ENCODE data around the gene SMYD4.

DNA sequence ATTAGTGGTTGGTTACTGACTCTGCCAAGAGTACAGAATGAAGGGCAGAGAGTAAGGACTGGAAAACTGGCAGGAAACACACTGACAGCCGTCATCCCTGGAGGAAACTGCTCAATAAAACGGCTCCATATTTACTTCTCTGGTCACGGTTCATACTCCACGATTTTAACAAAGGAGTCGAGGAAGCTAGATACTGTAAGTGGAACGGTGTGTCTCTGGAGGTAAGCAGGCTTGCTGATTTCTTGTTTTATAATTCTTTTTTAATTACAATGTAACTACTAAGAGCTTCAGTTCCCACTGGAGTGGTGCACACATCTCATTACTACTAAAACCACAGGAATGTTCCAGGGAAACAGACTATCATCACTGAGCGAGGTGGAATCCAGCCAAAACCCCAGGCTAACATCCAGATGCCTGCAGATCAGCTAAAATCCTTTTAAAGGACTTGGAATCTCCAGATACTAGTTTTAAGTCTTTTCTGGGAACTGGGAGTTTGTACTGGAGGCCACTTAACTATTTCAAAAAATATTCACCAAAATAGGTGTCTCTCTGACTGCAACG lies 50.1 kb downstream of the SMYD4 start:
- TF ChIP-seq, protein P1, sequence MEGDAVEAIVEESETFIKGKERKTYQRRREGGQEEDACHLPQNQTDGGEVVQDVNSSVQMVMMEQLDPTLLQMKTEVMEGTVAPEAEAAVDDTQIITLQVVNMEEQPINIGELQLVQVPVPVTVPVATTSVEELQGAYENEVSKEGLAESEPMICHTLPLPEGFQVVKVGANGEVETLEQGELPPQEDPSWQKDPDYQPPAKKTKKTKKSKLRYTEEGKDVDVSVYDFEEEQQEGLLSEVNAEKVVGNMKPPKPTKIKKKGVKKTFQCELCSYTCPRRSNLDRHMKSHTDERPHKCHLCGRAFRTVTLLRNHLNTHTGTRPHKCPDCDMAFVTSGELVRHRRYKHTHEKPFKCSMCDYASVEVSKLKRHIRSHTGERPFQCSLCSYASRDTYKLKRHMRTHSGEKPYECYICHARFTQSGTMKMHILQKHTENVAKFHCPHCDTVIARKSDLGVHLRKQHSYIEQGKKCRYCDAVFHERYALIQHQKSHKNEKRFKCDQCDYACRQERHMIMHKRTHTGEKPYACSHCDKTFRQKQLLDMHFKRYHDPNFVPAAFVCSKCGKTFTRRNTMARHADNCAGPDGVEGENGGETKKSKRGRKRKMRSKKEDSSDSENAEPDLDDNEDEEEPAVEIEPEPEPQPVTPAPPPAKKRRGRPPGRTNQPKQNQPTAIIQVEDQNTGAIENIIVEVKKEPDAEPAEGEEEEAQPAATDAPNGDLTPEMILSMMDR (IDR thresholded peaks at IDR 0.05; ENCODE audit: insufficient read depth, low read length): no peak
- no peak for TF ChIP-seq POLR2AphosphoS5 (IDR thresholded peaks at IDR 0.05; ENCODE audit: low read depth)
